H1 (cell line): ENCODE measurements around the gene EHHADH. TPM values are rescaled to one million over a fixed set of nuclear protein-coding genes. Genes with fewer than 3 reads are reported as not detected.

Source experiments
- CTCF ChIA-PET: fragments of 300-600 bp; sonication (Branson Sonifier 250); formaldehyde crosslinking; loops from one replicate; lab custom pipeline; 2021; ENCODE audit not compliant: partially characterized antibody; lab: Charles Lee
- POLR2A ChIA-PET: fragments of 300-600 bp; sonication (Branson Sonifier 250); formaldehyde crosslinking; loops from one replicate; lab custom pipeline; 2021; ENCODE audit warnings: inconsistent platforms; ENCODE audit not compliant: partially characterized antibody; lab: Charles Lee
- DNase-seq, 2 experiments: peaks; one replicate each; pipeline versions ENCODE4 v3.0.0 to v3.0.0-alpha.2; 2010 to 2022; ENCODE audit warnings: low spot score in 2 of 2, low read depth in 1 of 2, mixed read lengths in 1 of 2
- FAIRE-seq: peaks from 2 replicates; lab custom pipeline; 2011; peaks lifted over from hg19 to GRCh38; lab: Jason Lieb, UNC
- H2AFZ ChIP-seq: 2 replicates; pipeline ENCODE4 v1.8.1; 2012; ENCODE audit warnings: low read length, inconsistent platforms
- H2AK5ac ChIP-seq: 2 replicates; pipeline ENCODE4 v1.6.1; 2013; ENCODE audit warnings: low read depth, low read length
- H2BK120ac ChIP-seq: replicated peaks from 2 replicates; pipeline ENCODE3; 2013; ENCODE audit warnings: low read depth, low read length, inconsistent platforms
- H2BK12ac ChIP-seq: 2 replicates; pipeline ENCODE4 v1.6.1; 2013; ENCODE audit warnings: low read depth, low read length
- H2BK15ac ChIP-seq: 2 replicates; pipeline ENCODE4 v1.6.1; 2013; ENCODE audit warnings: low read length
- H2BK20ac ChIP-seq: 2 replicates; pipeline ENCODE4 v1.6.1; 2013; ENCODE audit warnings: low read length
- H2BK5ac ChIP-seq: 2 replicates; pipeline ENCODE4 v1.6.1; 2013; ENCODE audit warnings: low read depth, low read length
- H3K14ac ChIP-seq: 2 replicates; pipeline ENCODE4 v1.6.1; 2013; ENCODE audit warnings: inconsistent platforms; ENCODE audit not compliant: insufficient read length
- H3K18ac ChIP-seq: 2 replicates; pipeline ENCODE4 v1.6.1; 2013; ENCODE audit warnings: low read length; ENCODE audit errors: extremely low read depth
- H3K23ac ChIP-seq: 2 replicates; pipeline ENCODE4 v1.6.1; 2013; ENCODE audit warnings: inconsistent platforms; ENCODE audit not compliant: insufficient read length
- H3K23me2 ChIP-seq: 2 replicates; pipeline ENCODE4 v1.6.1; 2013; ENCODE audit warnings: low read depth, low read length
- H3K27ac ChIP-seq: 2 replicates; pipeline ENCODE4 v1.6.1; 2011; ENCODE audit warnings: low read depth, low read length, inconsistent platforms
- H3K27me3 ChIP-seq, 4 experiments: replicated peaks in 1 of 4; 1 replicate in 1 of 4; 2 replicates in 3 of 4; pipeline versions ENCODE4 v1.6.1 to v1.8.1; 2011 to 2013; ENCODE audit warnings: low read length in 3 of 4, mild to moderate bottlenecking in 3 of 4, inconsistent platforms in 2 of 4, mixed read lengths in 2 of 4, moderate library complexity in 1 of 4; ENCODE audit not compliant: control insufficient read depth in 3 of 4, insufficient read depth in 3 of 4; ENCODE audit errors: extremely low read depth in 1 of 4
- H3K36me3 ChIP-seq, 4 experiments: 2 replicates each; pipeline versions ENCODE4 v1.6.1 to v1.8.1; 2011 to 2013; ENCODE audit warnings: mild to moderate bottlenecking in 4 of 4, low read length in 3 of 4, moderate library complexity in 2 of 4, control low read depth in 1 of 4, inconsistent platforms in 1 of 4; ENCODE audit not compliant: insufficient read depth in 4 of 4, control insufficient read depth in 2 of 4
- H3K4ac ChIP-seq: replicated peaks from 2 replicates; pipeline ENCODE3; 2013; ENCODE audit warnings: low read length, low read depth, mixed read lengths, inconsistent platforms; ENCODE audit not compliant: insufficient read length
- H3K4me1 ChIP-seq, 4 experiments: replicated peaks in 1 of 4; 1 replicate in 1 of 4; 2 replicates in 3 of 4; pipeline versions ENCODE4 v1.6.1 to v1.8.1; 2011 to 2013; ENCODE audit warnings: low read length in 3 of 4, inconsistent platforms in 2 of 4, mixed read lengths in 1 of 4; ENCODE audit not compliant: insufficient read depth in 4 of 4, control insufficient read depth in 3 of 4
- H3K4me2 ChIP-seq, 2 experiments: 2 replicates each; pipeline versions ENCODE4 v1.6.1 to v1.8.1; 2011 to 2013; ENCODE audit warnings: low read depth in 2 of 2, low read length in 2 of 2, control low read depth in 1 of 2, inconsistent platforms in 1 of 2, mild to moderate bottlenecking in 1 of 2; ENCODE audit not compliant: insufficient read depth in 1 of 2
- H3K4me3 ChIP-seq, 4 experiments: fragments of 200-600, 300-600 bp in 1 of 4; sonication (generic), shearing (Covaris generic), sonication (Bioruptor Twin) in 1 of 4; 2 replicates each; pipeline versions ENCODE4 v1.5.1 to v1.8.1; 2011 to 2016; ENCODE audit warnings: low read length in 4 of 4, low read depth in 3 of 4, control low read depth in 2 of 4, inconsistent platforms in 2 of 4, mild to moderate bottlenecking in 2 of 4, mixed read lengths in 1 of 4, moderate library complexity in 1 of 4; ENCODE audit not compliant: insufficient read depth in 2 of 4; ENCODE audit errors: extremely low read depth in 1 of 4
- H3K56ac ChIP-seq: replicated peaks from 2 replicates; pipeline ENCODE3; 2013; ENCODE audit warnings: low read depth, mild to moderate bottlenecking, mixed read lengths, low read length, inconsistent platforms; ENCODE audit not compliant: insufficient read length
- H3K79me1 ChIP-seq: 2 replicates; pipeline ENCODE4 v1.6.1; 2013; ENCODE audit warnings: low read depth, low read length, control low read depth
- H3K79me2 ChIP-seq, 2 experiments: 2 replicates each; pipeline versions ENCODE4 v1.6.1 to v1.8.1; 2012 to 2013; ENCODE audit warnings: low read length in 2 of 2, mild to moderate bottlenecking in 2 of 2, inconsistent platforms in 1 of 2; ENCODE audit not compliant: insufficient read depth in 2 of 2, control insufficient read depth in 1 of 2
- H3K9ac ChIP-seq, 4 experiments: replicated peaks in 1 of 4; 1 replicate in 1 of 4; 2 replicates in 3 of 4; pipeline versions ENCODE4 v1.6.1 to v1.8.1; 2011 to 2013; ENCODE audit warnings: low read depth in 3 of 4, low read length in 3 of 4, control low read depth in 2 of 4, mild to moderate bottlenecking in 2 of 4, moderate library complexity in 2 of 4, inconsistent platforms in 1 of 4; ENCODE audit errors: extremely low read depth in 1 of 4
- H3K9me3 ChIP-seq, 2 experiments: 2 replicates each; pipeline versions ENCODE4 v1.6.1 to v1.8.1; 2012 to 2013; ENCODE audit warnings: mild to moderate bottlenecking in 2 of 2, moderate library complexity in 2 of 2, control low read depth in 1 of 2, inconsistent platforms in 1 of 2, low read depth in 1 of 2, low read length in 1 of 2, mixed read lengths in 1 of 2; ENCODE audit not compliant: insufficient read depth in 2 of 2
- H4K20me1 ChIP-seq, 2 experiments: replicated peaks in 1 of 2; 2 replicates each; pipeline versions ENCODE3 to v1.8.1; 2011 to 2013; ENCODE audit warnings: inconsistent platforms in 2 of 2, low read length in 2 of 2, mild to moderate bottlenecking in 1 of 2; ENCODE audit not compliant: insufficient read depth in 2 of 2, control insufficient read depth in 1 of 2
- H4K5ac ChIP-seq: 2 replicates; pipeline ENCODE4 v1.6.1; 2013; ENCODE audit warnings: low read length, low read depth, mixed read lengths, inconsistent platforms; ENCODE audit not compliant: insufficient read length
- H4K8ac ChIP-seq: 2 replicates; pipeline ENCODE4 v1.8.0; 2013; ENCODE audit warnings: mild to moderate bottlenecking, moderate library complexity, low read length, inconsistent platforms; ENCODE audit not compliant: insufficient read depth; ENCODE audit errors: extremely low read depth
- H4K91ac ChIP-seq: replicated peaks from 2 replicates; pipeline ENCODE3; 2013; ENCODE audit warnings: low read length, mixed read lengths, inconsistent platforms; ENCODE audit not compliant: insufficient read length
- CBX8 ChIP-seq: fragments of 300-800, 300-1000 bp; sonication (generic); IDR thresholded peaks from 2 replicates; pipeline ENCODE4 v1.7.1; 2016; ENCODE audit warnings: low read depth, low read length, borderline replicate concordance
- CEBPB ChIP-seq: IDR thresholded peaks from 2 replicates; pipeline ENCODE4 v1.6.1; 2012; ENCODE audit warnings: low read depth, low read length
- EGR1 ChIP-seq: IDR thresholded peaks from 2 replicates; pipeline ENCODE4 v1.6.1; 2011; ENCODE audit warnings: low read depth, low read length, borderline replicate concordance
- FOSL1 ChIP-seq: IDR thresholded peaks from 2 replicates; pipeline ENCODE4 v1.6.1; 2011; ENCODE audit warnings: mild to moderate bottlenecking, low read depth, low read length, moderate library complexity; ENCODE audit not compliant: insufficient read depth
- HDAC2 ChIP-seq, 2 experiments: fragments of 300-600 bp in 1 of 2; sonication (generic) in 1 of 2; IDR thresholded peaks; 2 replicates each; pipeline ENCODE4 v1.6.1; 2011 to 2012; ENCODE audit warnings: low read depth in 2 of 2, low read length in 2 of 2, mild to moderate bottlenecking in 2 of 2, moderate library complexity in 2 of 2, borderline replicate concordance in 1 of 2, inconsistent platforms in 1 of 2
- NANOG ChIP-seq: IDR thresholded peaks from 2 replicates; pipeline ENCODE4 v1.6.1; 2011; ENCODE audit warnings: low read length, low read depth, mild to moderate bottlenecking, inconsistent platforms; ENCODE audit not compliant: insufficient read depth, poor library complexity, severe bottlenecking
- POLR2AphosphoS5 ChIP-seq: IDR thresholded peaks from 2 replicates; pipeline ENCODE4 v1.6.1; 2011; ENCODE audit warnings: low read depth, low read length
- RBBP5 ChIP-seq: IDR thresholded peaks from 2 replicates; pipeline ENCODE4 v1.7.1; 2012; ENCODE audit warnings: low read depth, mild to moderate bottlenecking, inconsistent platforms, low read length, moderate library complexity, borderline replicate concordance
- TBP ChIP-seq: IDR thresholded peaks from 2 replicates; pipeline ENCODE4 v1.6.1; 2011; ENCODE audit warnings: low read depth, low read length, improper control_type of control experiment
- TCF12 ChIP-seq: IDR thresholded peaks from 2 replicates; pipeline ENCODE4 v1.6.1; 2011; ENCODE audit warnings: low read depth, mild to moderate bottlenecking, low read length
- WGBS, 2 experiments: shearing (Covaris generic) in 1 of 2; methylation state at CpG; one replicate each; pipeline versions ENCODE4 v1.1.6 to v1.1.7; 2013 to 2015; ENCODE audit warnings: low lambda C conversion rate in 2 of 2, mixed read lengths in 2 of 2, inconsistent platforms in 1 of 2, low coverage in 1 of 2, missing lambda C conversion rate in 1 of 2; ENCODE audit not compliant: insufficient replicate concordance in 2 of 2, insufficient coverage in 1 of 2, insufficient read length in 1 of 2; ENCODE audit errors: extremely low coverage in 1 of 2, missing lambda C conversion rate in 1 of 2; 5-methylcytosine and 5-hydroxymethylcytosine counted together
- polyA plus RNA-seq, 7 experiments: library from polyadenylated mRNA; depleted of rRNA in 3 of 7; stranded (reverse) in 5 of 7; unstranded in 2 of 7; fragments of >200 nt in 5 of 7; fragments of 200-250 nt in 2 of 7; gene quantifications; 1 replicate in 5 of 7; 2 replicates in 1 of 7; 4 replicates in 1 of 7; pipeline versions ENCODE4 v1.2.1 to v1.2.3, GENCODE V29; 2011 to 2013; ENCODE audit warnings: missing spikeins in 2 of 7, mixed read lengths in 2 of 7
- total RNA-seq: library from RNA; stranded (reverse); fragmentation: NEBNext Ultra II Directional; extraction: Animal tissue kit (Norgen Biotek cat#: 25700); gene quantifications from 2 replicates; pipeline ENCODE4 v1.2.1, GENCODE V29; 2021

EHHADH gene
- total and polyA plus RNA-seq, 2 of the 8 experiments (the other 6 are each of a cell fraction or from before 2014, with no cell fraction given), result 1.4 to 3.5 TPM

DNA sequence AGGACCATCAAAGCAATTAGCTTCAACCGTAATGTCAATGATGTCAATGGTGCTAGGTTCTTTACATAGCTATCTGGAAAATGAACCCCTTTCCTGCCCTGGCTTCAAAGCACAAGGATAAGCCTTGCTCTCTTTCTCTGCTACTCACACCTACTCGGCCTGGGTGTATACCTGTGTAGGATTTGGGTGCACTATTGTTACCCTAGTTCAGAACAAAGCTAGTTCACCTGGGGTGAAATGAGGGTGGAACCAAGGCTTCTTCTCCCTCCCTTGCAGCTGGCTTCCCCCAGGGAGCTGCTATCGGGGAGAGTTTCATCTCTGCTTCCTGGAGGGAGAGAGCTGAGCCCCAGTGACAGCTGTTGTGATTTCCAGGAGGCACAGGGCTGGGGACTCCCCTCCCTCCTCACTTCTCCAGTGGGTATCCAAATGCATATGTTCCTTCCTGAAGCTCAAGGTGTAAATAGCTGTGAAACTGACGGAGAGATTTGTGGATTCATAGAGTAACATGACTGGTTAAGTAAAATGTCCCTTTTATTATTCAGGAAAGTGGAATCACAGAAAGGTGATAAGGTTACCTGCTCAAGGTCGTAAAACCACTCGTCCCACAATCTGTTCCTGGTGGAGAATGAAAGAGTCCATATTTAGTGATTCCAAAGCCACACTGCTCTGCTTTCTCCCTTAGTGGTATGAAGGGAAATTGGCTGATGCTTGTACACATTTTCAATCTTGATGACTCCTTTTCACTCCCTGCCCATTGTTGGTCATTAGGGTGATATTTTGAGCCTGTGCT lies 89.2 kb downstream of the EHHADH start:
- no peak overlapping the region for H4K91ac ChIP-seq
- peak overlapping the region; percentile 91 for H3K14ac ChIP-seq
- WGBS, 2 experiments, result 85% methylated on average over 6 of the region's 6 CpGs; no CpG with 5 or more reads in 1 of the 2 experiments
- TF ChIP-seq HDAC2 (IDR thresholded peaks at IDR 0.05; ENCODE audit: borderline replicate concordance in 1 of 2, low read depth in 2 of 2, low read length in 2 of 2), result no peak
- TF ChIP-seq RBBP5, result no peak
- TF ChIP-seq CEBPB, result no peak
- no peak for TF ChIP-seq CBX8
- no peak for TF ChIP-seq TBP
- TF ChIP-seq POLR2AphosphoS5, result no peak
- no peak for TF ChIP-seq EGR1
- TF ChIP-seq NANOG, result no peak
- TF ChIP-seq TCF12, result no peak
- no peak for TF ChIP-seq FOSL1

More for the DNA sequence above, 89.2 kb downstream of the EHHADH start:
- H2BK5ac ChIP-seq, result no peak overlapping the region
- no peak overlapping the region for H2AK5ac ChIP-seq
- no peak overlapping the region; the same call in 1 of the 2 replicates for H2BK20ac ChIP-seq
- no peaks in the 10 kb centered on the region for H4K20me1 ChIP-seq
- POLR2A ChIA-PET, result interaction anchor here (2.4 kb wide), 1 partner anchor 11 kb away, joined by 7 read pairs; no protein-coding TSS in a partner anchor
- no peak overlapping the region for H3K27ac ChIP-seq
- H3K9me3 ChIP-seq, result no peaks in the 10 kb centered on the region
- no peaks in the 10 kb centered on the region for H3K23me2 ChIP-seq
- H2BK15ac ChIP-seq, result no peak overlapping the region
- H2BK120ac ChIP-seq, result no peak overlapping the region
- H3K27me3 ChIP-seq, result peaks cover 0 to 2% (median 0%) of the 10 kb centered on the region in 4 experiments; a peak in 1 of 7 replicates
- no peak overlapping the region; a peak in 1 of 8 replicates for H3K4me3 ChIP-seq
- H3K36me3 ChIP-seq, result no peaks in the 10 kb centered on the region
- no peak overlapping the region for H3K4me2 ChIP-seq
- H4K5ac ChIP-seq, result no peak overlapping the region
- no peak overlapping the region for H3K4ac ChIP-seq
- H3K79me1 ChIP-seq, result no peaks in the 10 kb centered on the region
- no peak overlapping the region for H3K18ac ChIP-seq
- H2AFZ ChIP-seq, result peak overlapping the region; percentile 55; the same call in 1 of the 2 replicates
- H3K79me2 ChIP-seq, result no peaks in the 10 kb centered on the region
- no peak overlapping the region for H2BK12ac ChIP-seq
- H3K23ac ChIP-seq, result no peak overlapping the region
- DNase-seq (no peak), FAIRE-seq (no peak)
- H4K8ac ChIP-seq, result no peak overlapping the region
- no peak overlapping the region for H3K56ac ChIP-seq
- H3K4me1 ChIP-seq, result 0 out of 7 replicates have a peak, but pooled peaks cover 0 to 2% (median 0%) of the 10 kb centered on the region in 4 experiments
- CTCF ChIA-PET, result interaction anchor here (0.6 to 4.1 kb wide), 6 partner anchors 10 to 106 kb away, joined by 3 to 31 read pairs (median 4); no protein-coding TSS in a partner anchor
- no peak overlapping the region for H3K9ac ChIP-seq
